Mesodermal cell (in vitro differentiated cells): ENCODE data around the gene IL20RA.
"Not testable (repeated sequence)": the region's sequence is repeated elsewhere in the genome, so short reads cannot be mapped to it uniquely, and the experiment has no call there.

ENCODE experiments used
- H3K27ac ChIP-seq: 2 replicates; pipeline ENCODE4 v1.7.0; 2013; ENCODE audit warnings: mild to moderate bottlenecking, low read depth, low read length, moderate library complexity; ENCODE audit not compliant: severe bottlenecking
- H3K36me3 ChIP-seq: 2 replicates; pipeline ENCODE4 v1.7.1; 2013; ENCODE audit warnings: mild to moderate bottlenecking, low read length, moderate library complexity; ENCODE audit not compliant: control insufficient read depth, insufficient read depth
- H3K4me1 ChIP-seq: one replicate; pipeline ENCODE4 v1.7.1; 2013; ENCODE audit warnings: mild to moderate bottlenecking, low read length; ENCODE audit not compliant: insufficient read depth, control insufficient read depth, poor library complexity, severe bottlenecking
- H3K4me3 ChIP-seq: 2 replicates; pipeline ENCODE4 v1.7.0; 2013; ENCODE audit warnings: low read length, control low read depth, mild to moderate bottlenecking; ENCODE audit not compliant: insufficient read depth, poor library complexity, severe bottlenecking; ENCODE audit errors: extremely low read depth
- H3K9me3 ChIP-seq: 2 replicates; pipeline ENCODE4 v1.7.1; 2013; ENCODE audit warnings: mild to moderate bottlenecking, low read length, moderate library complexity; ENCODE audit not compliant: control insufficient read depth
- WGBS, 2 experiments: methylation state at CpG; one replicate each; pipeline ENCODE4 v1.1.5; 2013; ENCODE audit warnings: missing lambda C conversion rate in 2 of 2; ENCODE audit not compliant: insufficient coverage in 2 of 2; 5-methylcytosine and 5-hydroxymethylcytosine counted together

Gene IL20RA

DNA sequence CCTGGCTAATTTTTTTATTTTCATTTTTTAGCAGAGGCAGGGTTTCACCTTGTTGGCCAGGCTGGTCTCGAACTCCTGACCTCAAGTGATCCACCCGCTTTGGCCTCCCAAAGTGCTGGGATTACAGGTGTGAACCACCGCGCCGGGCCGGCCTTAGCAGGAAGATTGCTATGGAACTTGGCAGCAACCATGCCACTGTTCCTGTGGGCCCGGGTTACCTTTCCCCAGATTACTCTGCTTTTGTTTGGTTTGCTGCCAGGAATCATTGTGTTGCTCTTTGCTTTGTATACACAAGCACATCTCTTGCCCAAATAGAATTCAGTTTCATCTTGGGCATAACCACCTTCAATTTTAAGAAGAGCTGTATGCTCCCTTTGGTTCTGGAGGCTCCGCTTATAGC, 71.0 kb downstream of the IL20RA start:
- not testable (repeated sequence) for H3K9me3 ChIP-seq, H3K4me3 ChIP-seq, H3K27ac ChIP-seq, H3K4me1 ChIP-seq, H3K36me3 ChIP-seq
- WGBS, 2 experiments: 93 to 94% methylated on average over 7 to 8 of the region's 8 CpGs

GRCh38 chr6:136971609-136972008, 73.2 kb downstream of the IL20RA start:
- Histone ChIP-seq H3K36me3 (no peaks in the 10 kb centered on the region), H3K27ac (no peak overlapping the region), H3K4me1 (no peaks in the 10 kb centered on the region), H3K9me3 (no peaks in the 10 kb centered on the region), H3K4me3 (no peak overlapping the region)
- WGBS, 2 experiments: 91 to 100% methylated on average over 2 to 3 of the region's 6 CpGs

DNA sequence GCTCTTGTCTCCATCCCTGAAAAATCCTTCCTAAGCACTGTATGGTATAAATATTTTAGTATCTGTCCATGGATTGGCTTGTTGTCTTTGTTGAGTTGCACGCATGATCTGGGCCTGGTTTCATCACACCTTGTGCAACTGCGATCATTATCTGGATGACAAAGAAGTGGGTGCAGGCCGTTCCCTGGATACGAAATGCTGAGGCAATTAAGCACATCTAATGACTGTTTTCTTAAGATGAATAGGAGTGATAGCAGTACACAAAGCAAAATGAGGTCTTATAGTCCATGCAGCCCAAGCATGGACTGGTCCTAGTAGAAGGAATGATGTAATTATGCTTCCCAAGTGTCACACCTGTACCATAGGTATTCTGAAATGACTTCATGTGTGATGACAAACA, 74.8 kb downstream of the IL20RA start:
- no peak overlapping the region for H3K4me3 ChIP-seq
- no peaks in the 10 kb centered on the region for H3K36me3 ChIP-seq
- 96 to 97% methylated on average over 4 of the region's 4 CpGs for WGBS, 2 experiments
- H3K9me3 ChIP-seq: no peaks in the 10 kb centered on the region
- H3K27ac ChIP-seq: no peak overlapping the region
- H3K4me1 ChIP-seq: peaks cover 1% of the 10 kb centered on the region

DNA sequence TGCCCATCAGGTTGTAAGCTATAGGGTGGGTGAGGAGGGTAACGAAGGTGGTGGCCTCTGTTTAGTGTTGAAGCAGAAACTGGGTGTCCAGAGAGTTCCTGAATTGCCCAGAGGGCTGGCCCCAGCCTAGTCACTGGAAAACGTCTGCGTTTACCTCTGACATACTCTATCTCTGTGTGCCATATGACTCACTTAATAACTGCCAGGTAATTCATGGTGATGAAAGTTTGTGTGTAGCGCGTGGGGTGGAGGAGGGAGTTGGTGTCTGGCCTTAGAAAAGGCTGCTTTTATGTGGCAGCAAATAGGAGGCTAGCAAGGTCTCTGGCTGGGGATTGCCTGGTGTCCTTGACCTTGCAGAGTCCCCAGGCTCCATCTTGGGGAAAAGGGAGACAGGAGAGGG, 75.3 kb downstream of the IL20RA start:
- H3K36me3 ChIP-seq: no peaks in the 10 kb centered on the region
- no peak overlapping the region for H3K4me3 ChIP-seq
- H3K4me1 ChIP-seq: peaks cover 6% of the 10 kb centered on the region
- H3K27ac ChIP-seq: no peak overlapping the region
- no peaks in the 10 kb centered on the region for H3K9me3 ChIP-seq
- 82 to 100% methylated on average over 2 to 4 of the region's 5 CpGs for WGBS, 2 experiments

GRCh38 chr6:136968837-136969236, 75.9 kb downstream of the IL20RA start:
- 87 to 95% methylated on average over 5 of the region's 7 CpGs for WGBS, 2 experiments
- H3K9me3 ChIP-seq: no peaks in the 10 kb centered on the region
- H3K4me3 ChIP-seq: no peak overlapping the region
- H3K4me1 ChIP-seq: peaks cover 6% of the 10 kb centered on the region
- H3K36me3 ChIP-seq: no peaks in the 10 kb centered on the region
- no peak overlapping the region for H3K27ac ChIP-seq

DNA sequence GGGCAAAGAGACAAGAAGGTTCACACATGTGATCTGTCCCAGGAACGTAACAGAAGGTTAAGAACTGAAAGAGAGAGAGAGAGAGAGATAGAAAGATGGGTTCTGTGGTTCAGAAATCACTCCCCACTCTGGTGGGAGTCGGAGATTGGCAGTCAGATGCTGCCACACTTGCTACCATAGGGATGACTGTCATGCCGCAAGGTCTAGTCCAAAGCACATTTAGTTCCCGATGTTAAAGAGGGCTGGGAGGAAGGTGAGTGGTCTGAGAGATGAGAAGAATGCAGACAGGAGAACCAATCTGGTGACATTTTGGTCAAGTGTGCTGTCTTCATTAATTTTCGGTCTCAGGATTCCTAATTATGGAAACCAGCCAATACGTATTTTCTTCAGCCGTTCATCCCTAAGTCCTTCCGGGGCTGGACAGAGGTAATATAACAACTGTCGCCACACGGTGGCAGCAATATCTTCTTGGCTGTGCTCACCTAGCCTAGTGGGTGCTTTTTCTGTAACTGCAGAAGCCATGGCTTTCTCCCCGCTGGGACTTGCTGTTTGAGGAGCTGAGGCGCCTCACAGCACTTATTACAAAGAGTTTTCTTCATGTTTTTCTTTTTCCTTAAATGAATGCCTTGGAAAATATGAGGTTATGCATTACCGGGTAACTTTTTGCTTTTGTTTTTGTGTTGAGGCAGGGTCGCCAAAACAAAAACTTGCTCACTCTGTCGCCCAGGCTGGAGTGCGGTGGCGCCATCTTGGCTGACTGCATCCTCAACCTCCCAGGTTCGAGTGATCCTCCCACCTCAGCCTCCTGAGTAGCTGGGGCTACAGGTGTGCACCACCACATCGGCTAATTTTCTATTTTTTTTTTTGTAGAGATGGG, 76.7 kb downstream of the IL20RA start:
- no peak overlapping the region for H3K27ac ChIP-seq
- 63 to 64% methylated on average over 12 to 16 of the region's 19 CpGs for WGBS, 2 experiments
- no peaks in the 10 kb centered on the region for H3K9me3 ChIP-seq

DNA sequence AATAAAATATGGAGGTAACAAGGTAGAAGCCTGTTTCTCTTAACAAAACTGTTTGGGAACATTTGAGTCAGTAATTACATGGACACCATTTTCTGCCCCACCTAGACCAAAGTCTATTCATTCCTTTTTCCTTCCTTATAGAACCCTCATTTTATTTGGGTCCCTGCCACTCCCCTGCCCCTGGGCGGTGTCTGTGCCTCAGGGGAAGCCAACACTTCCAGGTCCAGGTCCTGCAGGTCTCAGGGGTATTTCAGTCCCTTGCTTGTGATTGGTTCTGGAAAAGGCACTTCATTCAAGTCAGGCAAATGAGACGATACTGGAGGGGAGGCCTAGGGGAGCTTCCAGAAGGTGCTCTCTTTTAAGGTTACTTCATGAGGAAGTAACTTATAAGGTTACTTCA, 80.4 kb downstream of the IL20RA start:
- no peaks in the 10 kb centered on the region for H3K36me3 ChIP-seq
- H3K4me1 ChIP-seq: peaks cover 6% of the 10 kb centered on the region
- H3K4me3 ChIP-seq: no peak overlapping the region
- H3K27ac ChIP-seq: no peak overlapping the region
- 80 to 100% methylated on average over 1 to 2 of the region's 2 CpGs for WGBS, 2 experiments
- H3K9me3 ChIP-seq: no peaks in the 10 kb centered on the region

More for the DNA sequence above, 76.7 kb downstream of the IL20RA start:
- Histone ChIP-seq H3K4me3 (no peak overlapping the region), H3K36me3 (no peaks in the 10 kb centered on the region), H3K4me1 (peaks cover 6% of the 10 kb centered on the region)

DNA sequence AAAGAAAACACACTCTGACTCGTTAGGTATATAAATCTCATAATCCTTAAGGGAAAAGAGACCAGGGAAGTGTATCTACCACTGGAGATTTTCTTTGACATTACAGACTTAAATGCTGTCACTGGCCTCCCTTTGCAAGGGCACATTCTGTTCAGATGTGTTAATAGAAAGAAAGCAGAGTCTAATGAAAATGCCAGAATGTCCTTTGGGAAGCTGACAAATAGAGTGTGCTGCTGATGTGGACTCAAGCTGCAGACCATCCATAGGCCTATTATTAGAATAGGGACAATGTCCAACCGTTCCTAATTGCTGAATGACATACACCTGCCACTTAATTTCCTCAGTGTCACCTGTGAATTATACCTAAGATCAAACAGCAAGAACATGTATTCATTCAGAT, 81.5 kb downstream of the IL20RA start:
- no peak overlapping the region for H3K4me3 ChIP-seq
- WGBS, 2 experiments: 80% methylated on average over 1 of the region's 2 CpGs; no CpG with 5 or more reads in 1 of the 2 experiments
- no peaks in the 10 kb centered on the region for H3K9me3 ChIP-seq
- peak overlapping the region; percentile 33 for H3K27ac ChIP-seq
- H3K4me1 ChIP-seq: peaks cover 6% of the 10 kb centered on the region
- H3K36me3 ChIP-seq: no peaks in the 10 kb centered on the region

DNA sequence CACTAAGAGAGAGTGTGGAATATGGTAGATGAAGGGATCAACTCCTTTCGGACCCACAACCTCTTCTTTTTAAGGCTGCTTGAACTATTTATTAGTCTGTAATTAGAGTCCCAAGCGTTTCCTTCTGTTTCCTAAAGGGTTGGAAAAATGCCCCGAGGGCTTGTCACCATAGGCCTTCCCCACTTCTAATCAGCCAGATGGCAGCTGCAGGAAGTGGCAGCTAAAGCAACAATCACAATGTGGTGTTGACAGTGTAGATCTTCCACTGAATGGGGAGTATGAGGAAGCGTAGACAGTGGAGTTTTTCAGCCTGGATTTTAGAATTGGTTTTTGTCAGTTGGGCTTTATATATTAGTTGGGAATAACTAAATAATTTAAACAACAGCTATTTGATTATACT, 82.1 kb downstream of the IL20RA start:
- Histone ChIP-seq H3K27ac (peak overlapping the region; percentile 47), H3K36me3 (no peaks in the 10 kb centered on the region), H3K4me1 (peaks cover 6% of the 10 kb centered on the region), H3K4me3 (no peak overlapping the region), H3K9me3 (no peaks in the 10 kb centered on the region)
- WGBS, 2 experiments: 41 to 100% methylated on average over 1 to 3 of the region's 4 CpGs

DNA sequence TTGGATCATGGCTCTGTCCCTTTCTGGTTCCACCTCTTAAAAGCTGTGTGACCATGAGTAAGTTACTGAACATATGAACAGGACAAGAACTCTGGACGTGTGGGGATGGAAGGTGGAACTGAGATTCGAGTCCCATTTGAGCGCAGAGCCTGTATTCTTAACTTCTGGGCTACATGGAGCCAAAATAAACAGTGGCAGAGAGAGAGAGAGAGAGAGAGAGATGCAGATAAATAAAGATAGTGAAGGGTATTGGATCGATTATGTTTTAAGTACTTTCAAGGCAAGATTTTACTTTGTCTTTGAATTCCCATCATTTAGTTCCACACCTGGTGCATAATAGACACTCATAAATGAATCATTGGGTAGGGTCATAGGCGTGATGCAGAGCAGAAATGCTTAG, 82.9 kb downstream of the IL20RA start:
- no peaks in the 10 kb centered on the region for H3K9me3 ChIP-seq
- H3K36me3 ChIP-seq: no peaks in the 10 kb centered on the region
- H3K27ac ChIP-seq: no peak overlapping the region
- H3K4me1 ChIP-seq: peaks cover 8% of the 10 kb centered on the region
- WGBS, 2 experiments: 92 to 95% methylated on average over 3 of the region's 5 CpGs
- no peak overlapping the region for H3K4me3 ChIP-seq

DNA sequence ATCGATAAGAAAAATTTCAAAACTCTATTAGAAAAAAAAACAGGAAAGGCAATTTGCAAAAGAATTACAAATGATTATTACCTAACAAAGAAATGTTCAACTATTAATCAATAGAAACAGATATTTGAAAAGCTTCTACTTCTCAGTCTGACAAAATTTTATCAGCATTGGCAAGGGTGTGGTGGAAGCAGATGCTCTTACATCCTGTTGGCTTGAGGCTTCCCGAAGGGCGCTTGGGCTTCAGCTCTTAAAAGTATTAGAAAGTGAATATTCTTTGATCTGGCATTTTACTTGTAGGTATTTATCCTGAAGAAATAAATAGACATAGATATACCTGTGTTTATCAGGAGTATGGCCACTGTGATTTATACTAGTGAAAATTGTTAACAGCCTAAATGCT, 84.0 kb downstream of the IL20RA start:
- peaks cover 11% of the 10 kb centered on the region for H3K4me1 ChIP-seq
- no peaks in the 10 kb centered on the region for H3K36me3 ChIP-seq
- no peak overlapping the region for H3K27ac ChIP-seq
- no CpG with 5 or more reads among the region's 3 CpGs for WGBS, 2 experiments
- H3K9me3 ChIP-seq: no peaks in the 10 kb centered on the region
- H3K4me3 ChIP-seq: no peak overlapping the region
